HG02588 (cell line): ENCODE results near the gene MOCS2.
"Not testable (repeated sequence)": the region's sequence is repeated elsewhere in the genome, so short reads cannot be mapped to it uniquely, and the experiment has no call there.

Experiments used
- ATAC-seq: cut with Tn5 transposase; IDR thresholded peaks from one replicate; pipeline ENCODE4 v1.9.1; 2021; ENCODE audit warnings: mild to moderate bottlenecking, moderate library complexity; ENCODE audit not compliant: unreplicated experiment

Gene MOCS2

GRCh38 chr5:53109443-53110127, at the start of gene MOCS2:
Gene MOCS2 (minus strand): TSS chr5:53109757. CDS start chr5:53107174, 2,583 bp downstream.
- peak; percentile 96 for ATAC-seq

- ATAC-seq = no peak
Observed at GRCh38 chr5:53151713-53152458, 42.3 kb upstream of the MOCS2 start.

GRCh38 chr5:53133020-53133419, 23.5 kb upstream of the MOCS2 start:
- no peak for ATAC-seq

GRCh38 chr5:53130266-53130665, 20.7 kb upstream of the MOCS2 start:
- no peak for ATAC-seq

- no peak for ATAC-seq
Observed at GRCh38 chr5:53128481-53128880, 18.9 kb upstream of the MOCS2 start.

- ATAC-seq = no peak
Observed at GRCh38 chr5:53127107-53127506, 17.6 kb upstream of the MOCS2 start.

GRCh38 chr5:53126521-53126920, 17.0 kb upstream of the MOCS2 start:
- ATAC-seq = no peak

- ATAC-seq = no peak
Observed at GRCh38 chr5:53123702-53124101, 14.1 kb upstream of the MOCS2 start.

GRCh38 chr5:53120165-53120564, 10.6 kb upstream of the MOCS2 start:
- no peak for ATAC-seq

GRCh38 chr5:53118879-53119278, 9.3 kb upstream of the MOCS2 start:
- ATAC-seq = no peak

- no peak for ATAC-seq
Observed at GRCh38 chr5:53116597-53116996, 7.0 kb upstream of the MOCS2 start.

GRCh38 chr5:53114988-53115387, 5.4 kb upstream of the MOCS2 start:
- ATAC-seq = no peak

- ATAC-seq = no peak
Observed at GRCh38 chr5:53113947-53114346, 4.4 kb upstream of the MOCS2 start.

- no peak for ATAC-seq
Observed at GRCh38 chr5:53112909-53113308, 3.4 kb upstream of the MOCS2 start.

- ATAC-seq = not testable (repeated sequence)
Observed at GRCh38 chr5:53112307-53112706, 2.8 kb upstream of the MOCS2 start.

GRCh38 chr5:53111139-53111538, 1.6 kb upstream of the MOCS2 start:
- ATAC-seq = no peak

- peak; percentile 3 for ATAC-seq
Observed at GRCh38 chr5:53110156-53110555, 599 bp upstream of the MOCS2 start.

- peak; percentile 7 for ATAC-seq
Observed at GRCh38 chr5:53109056-53109442, 508 bp downstream of the MOCS2 start.

GRCh38 chr5:53105611-53106300, 3.8 kb downstream of the MOCS2 start:
- ATAC-seq = no peak

GRCh38 chr5:53100606-53101005, 9.0 kb downstream of the MOCS2 start:
- no peak for ATAC-seq

- no peak for ATAC-seq
Observed at GRCh38 chr5:53099546-53099945, 10.0 kb downstream of the MOCS2 start.
